GM12891 (cell line): ENCODE results near the gene RNU7-1.

Experiments
- POLR2A ChIP-seq: IDR thresholded peaks from 2 replicates; pipeline ENCODE4 v1.6.1; 2011; ENCODE audit warnings: low read depth, low read length, control low read depth
- TAF1 ChIP-seq: IDR thresholded peaks from 2 replicates; pipeline ENCODE4 v1.6.1; 2011; ENCODE audit warnings: low read depth, low read length, control low read depth

DNA sequence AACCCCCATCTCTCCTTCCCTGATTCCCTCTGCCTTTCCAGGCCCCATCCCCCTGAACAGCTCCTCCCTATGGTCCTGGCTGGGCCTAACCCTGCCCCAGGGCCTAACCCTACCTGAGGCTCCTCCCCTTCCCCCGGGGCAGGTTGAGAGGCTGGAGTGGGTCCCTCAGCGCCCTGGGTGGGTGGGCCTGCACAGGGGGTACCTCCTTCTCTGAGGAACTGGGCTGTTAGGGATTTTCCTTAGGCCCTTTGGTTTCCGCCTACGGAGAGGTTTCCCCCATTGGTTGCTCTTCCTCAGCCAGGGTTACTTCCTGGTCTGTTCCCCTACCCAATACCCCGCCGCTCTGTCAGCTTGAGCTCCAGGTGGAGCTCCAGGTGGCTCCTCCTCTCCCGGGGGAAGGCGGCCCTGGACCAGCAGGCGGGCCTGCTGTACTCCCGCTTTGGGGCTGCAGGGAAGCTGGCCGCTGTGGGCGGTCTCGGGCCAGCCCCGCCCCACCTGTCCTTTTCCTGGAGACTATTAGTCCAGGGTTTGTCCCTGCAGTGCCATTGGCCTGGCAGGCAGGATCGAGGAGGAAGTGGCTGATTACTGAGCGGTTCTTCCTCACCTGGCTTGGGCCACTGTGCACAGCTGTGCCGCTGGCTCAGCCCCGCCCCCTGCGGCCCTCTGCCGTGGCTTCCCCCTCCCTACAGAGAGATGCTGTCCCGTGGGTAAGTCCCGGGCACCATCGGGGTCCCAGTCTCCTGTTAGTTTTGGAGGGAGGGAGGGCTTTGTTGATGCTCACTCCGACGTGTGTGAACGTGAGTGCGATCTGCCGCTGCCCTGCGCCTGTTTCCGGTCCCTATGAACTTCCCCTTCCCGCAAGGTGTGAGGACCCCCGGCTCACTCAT, 2.7 kb downstream of the RNU7-1 start:
- no peak for TF ChIP-seq TAF1
- TF ChIP-seq POLR2A = peak; percentile 40; the same call in 1 of the 2 replicates
